Panc1 (cell line): ENCODE measurements around the gene CDCP1.

Experiments used
- CTCF ChIP-seq: fragments of 450-650 bp; IDR thresholded peaks from 2 replicates; pipeline ENCODE4 v1.5.1; 2017; ENCODE audit warnings: mild to moderate bottlenecking
- POLR2AphosphoS5 ChIP-seq: IDR thresholded peaks from 2 replicates; pipeline ENCODE4 v1.6.1; 2012; ENCODE audit warnings: mild to moderate bottlenecking, low read depth, low read length, moderate library complexity
- TCF7L2 ChIP-seq: IDR thresholded peaks from 2 replicates; pipeline ENCODE4 v1.6.1; 2011; ENCODE audit warnings: mild to moderate bottlenecking, low read depth, low read length, inconsistent platforms

- TF ChIP-seq POLR2AphosphoS5, result no peak
- TF ChIP-seq CTCF, result no peak
- TF ChIP-seq TCF7L2, result no peak
These were observed 94.5 kb downstream of the CDCP1 start for GRCh38 chr3:45051685-45052084.
